ENCODE results near the gene AK4. TPM values are rescaled to one million over a fixed set of nuclear protein-coding genes. Genes with fewer than 3 reads are reported as not detected.

The AK4 gene
- total RNA-seq, 1 experiment from 2014 or later = 131 TPM

GRCh38 chr1:65213271-65214023, 65.4 kb downstream of the AK4 start:
- H3K9me3 ChIP-seq = no peaks in the 10 kb centered on the region
- no peak for TF ChIP-seq CTCF (IDR thresholded peaks at IDR 0.05; ENCODE audit: insufficient read depth in 1 of 2, low read depth in 1 of 2, low read length in 1 of 2, severe bottlenecking in 1 of 2, unreplicated experiment in 1 of 2)
- no peak overlapping the region for H3K27ac Mint-ChIP-seq (ENCODE audit: unreplicated experiment)
- peaks cover 10% of the 10 kb centered on the region for H3K36me3 Mint-ChIP-seq (ENCODE audit: insufficient read depth, unreplicated experiment)
- peaks cover 18% of the 10 kb centered on the region for H3K4me1 Mint-ChIP-seq (ENCODE audit: low read depth, unreplicated experiment)
- no peaks in the 10 kb centered on the region for H3K36me3 ChIP-seq (ENCODE audit: control insufficient read depth, insufficient read depth, low read length)
- no peaks in the 10 kb centered on the region for H3K27me3 ChIP-seq (replicated peaks; ENCODE audit: control insufficient read depth, insufficient read depth, low read length)
- H3K4me3 Mint-ChIP-seq (ENCODE audit: unreplicated experiment) = no peak overlapping the region
- no TSS peak for BruUV-seq (replicated peaks)
- intact Hi-C loops (cut with micrococcal nuclease; ENCODE audit: unreplicated experiment) = no loop called here
- peaks cover 8% of the 10 kb centered on the region; the same call in 1 of the 2 replicates for H3K4me1 ChIP-seq
- no peak overlapping the region for H3K4me3 ChIP-seq (ENCODE audit: low read depth, low read length)
- ChIA-PET POLR2A (no interaction called here), CTCF (interaction anchor here (0.7 kb wide), 1 partner anchor 43 kb away, joined by 3 read pairs; no protein-coding TSS in a partner anchor)
- H3K27me3 Mint-ChIP-seq (ENCODE audit: insufficient read depth, unreplicated experiment) = no peaks in the 10 kb centered on the region
- no peak for DNase-seq
- H3K9me3 Mint-ChIP-seq (ENCODE audit: unreplicated experiment) = no peaks in the 10 kb centered on the region

- H3K4me1 ChIP-seq = no peaks in the 10 kb centered on the region; the same call in 1 of the 2 replicates
- DNase-seq = no peak
- no peak for TF ChIP-seq CTCF (IDR thresholded peaks at IDR 0.05; ENCODE audit: insufficient read depth in 1 of 2, low read depth in 1 of 2, low read length in 1 of 2, severe bottlenecking in 1 of 2, unreplicated experiment in 1 of 2)
- H3K27ac Mint-ChIP-seq (ENCODE audit: unreplicated experiment) = no peak overlapping the region
- H3K9me3 Mint-ChIP-seq (ENCODE audit: unreplicated experiment) = no peaks in the 10 kb centered on the region
- H3K36me3 ChIP-seq (ENCODE audit: control insufficient read depth, insufficient read depth, low read length) = no peaks in the 10 kb centered on the region
- H3K36me3 Mint-ChIP-seq (ENCODE audit: insufficient read depth, unreplicated experiment) = peaks cover 17% of the 10 kb centered on the region
- H3K4me3 Mint-ChIP-seq (ENCODE audit: unreplicated experiment) = no peak overlapping the region
- intact Hi-C loops (cut with micrococcal nuclease; ENCODE audit: unreplicated experiment) = loop anchor here (1.0 kb wide), 1 partner anchor 473 kb away; no protein-coding TSS in a partner anchor
- H3K27me3 ChIP-seq (replicated peaks; ENCODE audit: control insufficient read depth, insufficient read depth, low read length) = no peaks in the 10 kb centered on the region
- BruUV-seq (replicated peaks) = no TSS peak
- ChIA-PET POLR2A (no interaction called here), CTCF (interaction anchor here (1.4 to 1.6 kb wide), 2 partner anchors 55 to 473 kb away, joined by 6 to 8 read pairs; no protein-coding TSS in a partner anchor)
- no peak overlapping the region for H3K4me3 ChIP-seq (ENCODE audit: low read depth, low read length)
- no peaks in the 10 kb centered on the region for H3K27me3 Mint-ChIP-seq (ENCODE audit: insufficient read depth, unreplicated experiment)
- H3K9me3 ChIP-seq = no peaks in the 10 kb centered on the region
- H3K4me1 Mint-ChIP-seq (ENCODE audit: low read depth, unreplicated experiment) = peaks cover 18% of the 10 kb centered on the region
These were observed 66.5 kb downstream of the AK4 start for GRCh38 chr1:65214340-65215027.

DNA sequence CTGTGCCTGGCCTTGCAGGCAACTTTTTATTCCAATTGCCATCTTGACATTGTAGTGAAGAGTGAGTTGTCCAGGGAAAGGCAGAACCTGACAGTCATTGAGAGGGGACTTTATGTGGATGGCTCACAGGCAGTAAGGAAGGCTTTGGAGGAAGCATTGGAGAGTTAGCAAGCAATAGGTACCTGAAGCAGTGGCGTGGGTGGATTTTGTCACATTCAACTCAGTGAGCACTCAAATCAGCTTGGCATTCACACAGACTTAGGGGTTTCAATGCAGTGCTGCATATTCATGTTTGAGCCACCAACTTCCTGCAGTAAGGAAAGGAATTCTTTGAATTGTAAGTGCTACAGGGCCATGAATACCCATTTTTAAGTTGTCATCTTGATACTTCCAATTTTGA, 69.0 kb downstream of the AK4 start:
- ChIA-PET CTCF (no interaction called here), POLR2A (no interaction called here)
- TF ChIP-seq CTCF (IDR thresholded peaks at IDR 0.05; ENCODE audit: insufficient read depth in 1 of 2, low read depth in 1 of 2, low read length in 1 of 2, severe bottlenecking in 1 of 2, unreplicated experiment in 1 of 2) = no peak
- intact Hi-C loops (cut with micrococcal nuclease; ENCODE audit: unreplicated experiment) = no loop called here
- peaks cover 15% of the 10 kb centered on the region for H3K36me3 Mint-ChIP-seq (ENCODE audit: insufficient read depth, unreplicated experiment)
- Histone ChIP-seq H3K4me1 (no peaks in the 10 kb centered on the region; the same call in 1 of the 2 replicates), H3K4me3 (ENCODE audit: low read depth, low read length) (no peak overlapping the region), H3K27me3 (replicated peaks; ENCODE audit: control insufficient read depth, insufficient read depth, low read length) (no peaks in the 10 kb centered on the region), H3K9me3 (no peaks in the 10 kb centered on the region), H3K36me3 (ENCODE audit: control insufficient read depth, insufficient read depth, low read length) (no peaks in the 10 kb centered on the region)
- BruUV-seq (replicated peaks) = no TSS peak
- peaks cover 10% of the 10 kb centered on the region for H3K4me1 Mint-ChIP-seq (ENCODE audit: low read depth, unreplicated experiment)
- no peak overlapping the region for H3K4me3 Mint-ChIP-seq (ENCODE audit: unreplicated experiment)
- peak overlapping the region; percentile 82 for H3K27ac Mint-ChIP-seq (ENCODE audit: unreplicated experiment)
- no peaks in the 10 kb centered on the region for H3K9me3 Mint-ChIP-seq (ENCODE audit: unreplicated experiment)
- no peak for DNase-seq
- no peaks in the 10 kb centered on the region for H3K27me3 Mint-ChIP-seq (ENCODE audit: insufficient read depth, unreplicated experiment)
